ENCODE results near the gene IFIH1.

DNA sequence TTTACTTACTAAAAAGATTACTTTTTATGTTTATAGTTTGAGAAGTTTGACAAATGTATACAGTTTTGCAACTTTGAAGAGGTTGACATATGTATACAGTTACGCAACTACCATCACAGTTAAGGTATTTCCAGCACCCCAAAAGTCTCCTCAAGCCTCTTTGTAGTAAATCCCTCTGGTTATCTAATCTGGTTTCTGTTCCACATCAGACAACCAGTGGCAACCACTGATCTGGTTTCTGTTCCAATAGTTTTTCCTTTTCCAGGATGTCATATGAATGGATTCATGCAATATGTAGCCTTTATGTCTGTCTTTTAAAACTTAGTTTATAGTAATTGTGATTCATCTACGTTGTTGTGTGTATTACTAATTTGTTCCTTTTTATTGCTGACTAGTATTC, 23.5 kb downstream of the IFIH1 start:
- TF ChIP-seq EZH2 (IDR thresholded peaks at IDR 0.05; ENCODE audit: low read depth): no peak
- TF ChIP-seq, protein P1, sequence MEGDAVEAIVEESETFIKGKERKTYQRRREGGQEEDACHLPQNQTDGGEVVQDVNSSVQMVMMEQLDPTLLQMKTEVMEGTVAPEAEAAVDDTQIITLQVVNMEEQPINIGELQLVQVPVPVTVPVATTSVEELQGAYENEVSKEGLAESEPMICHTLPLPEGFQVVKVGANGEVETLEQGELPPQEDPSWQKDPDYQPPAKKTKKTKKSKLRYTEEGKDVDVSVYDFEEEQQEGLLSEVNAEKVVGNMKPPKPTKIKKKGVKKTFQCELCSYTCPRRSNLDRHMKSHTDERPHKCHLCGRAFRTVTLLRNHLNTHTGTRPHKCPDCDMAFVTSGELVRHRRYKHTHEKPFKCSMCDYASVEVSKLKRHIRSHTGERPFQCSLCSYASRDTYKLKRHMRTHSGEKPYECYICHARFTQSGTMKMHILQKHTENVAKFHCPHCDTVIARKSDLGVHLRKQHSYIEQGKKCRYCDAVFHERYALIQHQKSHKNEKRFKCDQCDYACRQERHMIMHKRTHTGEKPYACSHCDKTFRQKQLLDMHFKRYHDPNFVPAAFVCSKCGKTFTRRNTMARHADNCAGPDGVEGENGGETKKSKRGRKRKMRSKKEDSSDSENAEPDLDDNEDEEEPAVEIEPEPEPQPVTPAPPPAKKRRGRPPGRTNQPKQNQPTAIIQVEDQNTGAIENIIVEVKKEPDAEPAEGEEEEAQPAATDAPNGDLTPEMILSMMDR (conservative IDR thresholded peaks at IDR 0.05): no peak

Data from PC-9 (cell line).